HCT116 (cell line): Measurements from ENCODE around the gene MVK.

Experiments
- ATF3 ChIP-seq: IDR thresholded peaks from 2 replicates; pipeline ENCODE4 v1.6.1; 2012
- CTCF ChIP-seq, 3 experiments: fragments of 200-600 bp in 1 of 3; sonication (generic) in 1 of 3; IDR thresholded peaks in 2 of 3; conservative IDR thresholded peaks in 1 of 3; 2 replicates each; pipeline ENCODE4 v1.5.1; 2012 to 2017; ENCODE audit warnings: low read depth in 2 of 3, low read length in 2 of 3, antibody characterized with exemption in 1 of 3, borderline replicate concordance in 1 of 3, control low read depth in 1 of 3, mild to moderate bottlenecking in 1 of 3, mixed read lengths in 1 of 3, mixed run types in 1 of 3, moderate library complexity in 1 of 3; ENCODE audit not compliant: insufficient read depth in 1 of 3
- EGR1 ChIP-seq: IDR thresholded peaks from 2 replicates; pipeline ENCODE4 v1.6.1; 2012; ENCODE audit warnings: low read depth
- EZH2phosphoT487 ChIP-seq: fragments of 200-600 bp; IDR thresholded peaks from 2 replicates; pipeline ENCODE4 v1.6.1; 2018; ENCODE audit warnings: antibody characterized with exemption, borderline replicate concordance
- POLR2A ChIP-seq: IDR thresholded peaks from 2 replicates; pipeline ENCODE4 v1.7.0; 2011; ENCODE audit warnings: borderline replicate concordance; ENCODE audit not compliant: insufficient read depth, insufficient read length; ENCODE audit errors: extremely low read depth
- POLR2AphosphoS5 ChIP-seq: IDR thresholded peaks from 2 replicates; pipeline ENCODE4 v1.6.1; 2011; ENCODE audit warnings: mild to moderate bottlenecking, low read depth, low read length, moderate library complexity
- RAD21 ChIP-seq: IDR thresholded peaks from 2 replicates; pipeline ENCODE4 v1.6.1; 2012; ENCODE audit warnings: low read depth, mild to moderate bottlenecking
- ZBTB33 ChIP-seq: IDR thresholded peaks from 2 replicates; pipeline ENCODE4 v1.6.1; 2011; ENCODE audit warnings: mild to moderate bottlenecking, low read length, moderate library complexity; ENCODE audit not compliant: insufficient replicate concordance; ENCODE audit errors: extremely low read depth
- ZFX ChIP-seq: fragments of 450-650 bp; IDR thresholded peaks from 2 replicates; pipeline ENCODE4 v1.6.1; 2017
- ZNF274 ChIP-seq: fragments of 200-500 bp; sonication (Bioruptor generic); IDR thresholded peaks from 2 replicates; pipeline ENCODE4 v1.6.1; 2014; ENCODE audit warnings: mild to moderate bottlenecking, low read depth, low read length, inconsistent platforms
- TF ChIP-seq, protein P1 (sequence below): IDR thresholded peaks from 2 replicates; pipeline ENCODE4 v1.6.1; 2012; ENCODE audit warnings: low read depth
- TF ChIP-seq, protein P2 (sequence below): IDR thresholded peaks from 2 replicates; pipeline ENCODE4 v1.6.1; 2012

DNA sequence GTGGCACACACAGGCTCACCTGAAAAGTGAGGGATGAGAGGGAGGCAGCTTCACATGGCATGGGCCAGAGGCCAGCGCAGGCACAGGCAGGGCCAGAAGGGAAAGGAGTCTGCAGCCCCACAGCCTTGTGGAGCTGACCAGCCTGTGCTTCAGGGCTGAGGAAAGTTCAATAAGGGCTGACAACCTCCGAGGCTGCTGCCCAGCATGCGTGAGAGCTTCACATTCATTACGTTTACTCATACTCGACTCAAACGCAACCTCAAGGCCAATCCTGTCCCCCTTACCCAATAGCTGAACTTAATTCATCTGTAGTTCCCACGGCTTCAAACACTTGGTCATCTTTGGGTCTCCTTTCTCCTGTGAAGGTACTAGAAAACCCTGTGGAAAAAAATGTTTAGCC is 5.1 kb upstream of the MVK start:
- no peak for TF ChIP-seq CTCF (IDR thresholded peaks at IDR 0.05 in 2 of 3, conservative IDR thresholded peaks at IDR 0.05 in 1 of 3; ENCODE audit: borderline replicate concordance in 1 of 3, insufficient read depth in 1 of 3, low read depth in 2 of 3, low read length in 2 of 3)
- TF ChIP-seq EZH2phosphoT487 = no peak
- TF ChIP-seq POLR2A = no peak
- TF ChIP-seq RAD21 = no peak
- TF ChIP-seq ZNF274 = no peak
- no peak for TF ChIP-seq ZBTB33
- TF ChIP-seq, protein P1, sequence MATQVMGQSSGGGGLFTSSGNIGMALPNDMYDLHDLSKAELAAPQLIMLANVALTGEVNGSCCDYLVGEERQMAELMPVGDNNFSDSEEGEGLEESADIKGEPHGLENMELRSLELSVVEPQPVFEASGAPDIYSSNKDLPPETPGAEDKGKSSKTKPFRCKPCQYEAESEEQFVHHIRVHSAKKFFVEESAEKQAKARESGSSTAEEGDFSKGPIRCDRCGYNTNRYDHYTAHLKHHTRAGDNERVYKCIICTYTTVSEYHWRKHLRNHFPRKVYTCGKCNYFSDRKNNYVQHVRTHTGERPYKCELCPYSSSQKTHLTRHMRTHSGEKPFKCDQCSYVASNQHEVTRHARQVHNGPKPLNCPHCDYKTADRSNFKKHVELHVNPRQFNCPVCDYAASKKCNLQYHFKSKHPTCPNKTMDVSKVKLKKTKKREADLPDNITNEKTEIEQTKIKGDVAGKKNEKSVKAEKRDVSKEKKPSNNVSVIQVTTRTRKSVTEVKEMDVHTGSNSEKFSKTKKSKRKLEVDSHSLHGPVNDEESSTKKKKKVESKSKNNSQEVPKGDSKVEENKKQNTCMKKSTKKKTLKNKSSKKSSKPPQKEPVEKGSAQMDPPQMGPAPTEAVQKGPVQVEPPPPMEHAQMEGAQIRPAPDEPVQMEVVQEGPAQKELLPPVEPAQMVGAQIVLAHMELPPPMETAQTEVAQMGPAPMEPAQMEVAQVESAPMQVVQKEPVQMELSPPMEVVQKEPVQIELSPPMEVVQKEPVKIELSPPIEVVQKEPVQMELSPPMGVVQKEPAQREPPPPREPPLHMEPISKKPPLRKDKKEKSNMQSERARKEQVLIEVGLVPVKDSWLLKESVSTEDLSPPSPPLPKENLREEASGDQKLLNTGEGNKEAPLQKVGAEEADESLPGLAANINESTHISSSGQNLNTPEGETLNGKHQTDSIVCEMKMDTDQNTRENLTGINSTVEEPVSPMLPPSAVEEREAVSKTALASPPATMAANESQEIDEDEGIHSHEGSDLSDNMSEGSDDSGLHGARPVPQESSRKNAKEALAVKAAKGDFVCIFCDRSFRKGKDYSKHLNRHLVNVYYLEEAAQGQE = no peak
- TF ChIP-seq ATF3 = no peak
- TF ChIP-seq EGR1 = no peak
- TF ChIP-seq POLR2AphosphoS5 = no peak
- no peak for TF ChIP-seq ZFX
- TF ChIP-seq, protein P2, sequence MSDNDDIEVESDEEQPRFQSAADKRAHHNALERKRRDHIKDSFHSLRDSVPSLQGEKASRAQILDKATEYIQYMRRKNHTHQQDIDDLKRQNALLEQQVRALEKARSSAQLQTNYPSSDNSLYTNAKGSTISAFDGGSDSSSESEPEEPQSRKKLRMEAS = no peak
